ENCODE results near the gene SATB2.

The SATB2 gene

GRCh38 chr2:199465390-199465789 lies 7.7 kb upstream of the SATB2 start:
- DNase-seq, result no peak

DNA sequence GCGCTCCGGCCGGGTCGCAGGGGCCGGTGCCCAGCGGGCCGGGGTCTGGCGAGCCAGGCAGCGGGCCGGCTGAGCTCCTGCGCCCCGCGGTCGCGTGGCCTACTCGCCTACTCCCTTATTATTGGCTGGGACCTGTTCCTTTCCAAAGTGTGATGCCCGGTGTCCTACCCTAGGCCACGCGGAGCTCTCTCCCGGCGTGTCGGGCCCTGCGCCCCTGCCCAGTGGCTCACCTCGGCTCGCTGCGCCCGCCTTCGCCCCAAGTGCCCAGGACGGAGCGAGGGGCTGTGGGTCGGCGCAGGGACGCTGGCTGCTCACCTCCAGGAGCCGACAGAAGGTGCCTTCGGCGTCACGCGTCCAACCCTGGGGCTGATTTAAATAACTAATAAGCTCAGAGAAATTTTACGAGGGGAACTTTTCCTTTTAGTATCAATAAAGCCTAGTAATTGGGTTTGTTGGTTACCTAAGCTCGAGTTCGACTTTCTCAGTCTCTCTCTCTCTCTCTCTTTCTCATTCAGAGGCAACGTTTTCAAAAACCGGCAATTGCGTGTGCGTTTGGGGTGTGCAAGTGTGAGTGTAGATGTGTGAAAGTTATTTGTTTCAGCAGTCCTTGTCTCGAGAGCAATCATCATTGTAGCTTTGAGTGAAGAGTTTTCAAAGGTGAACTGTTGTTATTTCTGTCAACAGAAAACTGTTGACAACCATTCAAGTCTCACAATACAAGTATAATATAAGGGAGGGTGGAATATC lies 7.0 kb upstream of the SATB2 start:
- no peak for DNase-seq

- DNase-seq, result no peak
Observed at GRCh38 chr2:199463708-199464605, 6.2 kb upstream of the SATB2 start.

DNA sequence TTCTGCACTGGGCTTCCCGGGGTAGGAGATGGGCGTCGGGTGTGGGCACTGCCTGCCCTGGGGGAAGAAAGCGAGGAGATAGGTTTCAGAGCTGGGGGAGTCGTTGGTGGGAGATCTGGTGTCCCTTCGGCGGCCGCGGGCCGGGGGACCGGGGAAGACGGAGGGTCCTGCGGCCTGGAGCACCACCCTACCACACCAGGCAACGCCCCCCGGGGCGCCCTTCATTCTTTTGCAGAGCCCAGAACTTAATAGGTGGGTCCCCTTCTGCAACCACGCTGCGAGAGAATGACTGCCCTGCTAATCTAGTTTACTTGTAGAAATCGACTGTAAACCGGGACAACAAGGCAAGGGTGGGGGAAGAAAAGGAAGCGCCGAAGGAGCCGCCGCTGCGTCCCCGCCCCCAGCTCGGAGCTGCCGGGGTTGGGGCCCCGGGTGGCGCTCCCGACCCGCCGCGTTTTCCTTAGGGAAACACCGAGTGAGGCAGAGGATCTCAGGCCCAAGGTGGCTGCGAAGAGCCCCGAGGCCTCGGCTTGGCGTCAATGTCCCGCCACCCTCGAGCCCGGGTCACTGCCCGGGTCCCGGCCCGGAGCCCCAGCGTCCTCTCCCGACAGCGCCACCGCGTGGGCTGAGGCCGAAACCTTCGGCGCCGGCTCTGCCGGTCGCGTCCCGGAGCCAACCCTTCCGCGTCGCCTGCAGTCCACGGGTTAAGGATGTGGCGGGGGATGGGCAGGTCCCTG lies 5.4 kb upstream of the SATB2 start:
- DNase-seq, result peak; percentile 19

DNA sequence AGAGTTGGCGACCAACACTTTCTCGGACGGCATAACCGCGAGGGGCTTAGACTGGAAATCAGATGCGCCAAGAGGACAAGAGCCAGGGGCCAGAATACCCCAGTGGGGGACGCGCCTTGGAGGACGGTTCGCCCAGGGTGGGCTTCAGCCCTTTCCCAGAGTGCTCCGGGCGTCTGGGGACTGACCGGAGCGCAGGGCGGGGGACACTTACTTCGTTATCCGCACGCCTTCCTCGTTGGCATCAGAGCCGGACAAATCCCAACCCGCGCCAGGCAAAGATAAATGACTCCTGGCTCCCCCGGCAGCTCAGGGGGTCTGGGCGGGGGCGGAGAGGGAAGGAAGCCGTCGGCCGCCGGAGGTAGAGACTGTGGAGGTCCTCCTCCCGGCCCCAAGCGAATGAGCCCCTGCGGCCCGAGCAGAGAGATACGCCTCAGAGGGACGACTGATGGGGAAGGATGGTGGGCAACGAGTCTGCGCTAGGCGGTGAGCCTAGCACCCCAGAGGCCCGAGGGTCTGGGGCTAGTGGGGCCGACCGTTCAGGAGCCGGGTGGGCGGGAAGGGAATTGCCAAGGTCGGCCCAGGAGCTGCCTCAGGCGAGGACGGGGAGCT lies 4.7 kb upstream of the SATB2 start:
- no peak for DNase-seq

DNA sequence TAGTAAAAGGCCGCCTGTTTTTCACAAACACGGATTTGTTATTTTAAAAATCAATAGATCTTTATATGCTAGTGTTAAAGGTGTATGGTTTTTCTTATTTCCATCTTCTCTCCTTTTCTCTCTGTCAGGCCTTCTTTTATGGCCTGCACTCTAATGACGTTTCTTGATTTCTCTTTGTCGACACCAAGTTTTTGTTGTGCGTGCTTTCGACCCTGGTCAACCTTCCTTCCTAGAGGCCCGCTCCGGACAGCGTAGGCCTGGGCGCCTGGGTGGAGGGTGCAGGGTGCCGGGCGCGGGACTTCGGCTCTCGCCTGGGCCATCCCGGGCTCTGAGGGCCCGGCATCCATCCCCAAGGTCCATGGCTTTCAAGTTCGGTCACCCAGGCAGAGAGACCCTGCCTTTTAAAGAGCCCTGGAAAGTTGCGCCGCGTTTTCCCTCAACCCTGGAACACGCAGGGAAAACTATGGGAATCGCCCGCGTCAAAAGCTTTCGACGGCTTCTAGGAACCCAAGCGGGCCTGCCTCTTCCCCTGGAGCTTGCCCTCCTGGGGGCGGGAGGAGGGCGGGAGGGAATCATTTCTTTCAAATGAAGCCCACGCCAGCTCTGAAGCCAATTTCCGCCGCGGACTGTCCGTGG lies 4.1 kb upstream of the SATB2 start:
- DNase-seq, result no peak

GRCh38 chr2:199460846-199461710 lies 3.3 kb upstream of the SATB2 start:
- no peak for DNase-seq

- no peak for DNase-seq
Observed at GRCh38 chr2:199460101-199460671, 2.4 kb upstream of the SATB2 start.

- peak; percentile 92 for DNase-seq
Observed at GRCh38 chr2:199459286-199460100, 1.8 kb upstream of the SATB2 start.

GRCh38 chr2:199458806-199459285 lies 1.1 kb upstream of the SATB2 start:
- DNase-seq, result peak; percentile 44

GRCh38 chr2:199458009-199458805 lies 468 bp upstream of the SATB2 start:
- DNase-seq, result no peak

DNA sequence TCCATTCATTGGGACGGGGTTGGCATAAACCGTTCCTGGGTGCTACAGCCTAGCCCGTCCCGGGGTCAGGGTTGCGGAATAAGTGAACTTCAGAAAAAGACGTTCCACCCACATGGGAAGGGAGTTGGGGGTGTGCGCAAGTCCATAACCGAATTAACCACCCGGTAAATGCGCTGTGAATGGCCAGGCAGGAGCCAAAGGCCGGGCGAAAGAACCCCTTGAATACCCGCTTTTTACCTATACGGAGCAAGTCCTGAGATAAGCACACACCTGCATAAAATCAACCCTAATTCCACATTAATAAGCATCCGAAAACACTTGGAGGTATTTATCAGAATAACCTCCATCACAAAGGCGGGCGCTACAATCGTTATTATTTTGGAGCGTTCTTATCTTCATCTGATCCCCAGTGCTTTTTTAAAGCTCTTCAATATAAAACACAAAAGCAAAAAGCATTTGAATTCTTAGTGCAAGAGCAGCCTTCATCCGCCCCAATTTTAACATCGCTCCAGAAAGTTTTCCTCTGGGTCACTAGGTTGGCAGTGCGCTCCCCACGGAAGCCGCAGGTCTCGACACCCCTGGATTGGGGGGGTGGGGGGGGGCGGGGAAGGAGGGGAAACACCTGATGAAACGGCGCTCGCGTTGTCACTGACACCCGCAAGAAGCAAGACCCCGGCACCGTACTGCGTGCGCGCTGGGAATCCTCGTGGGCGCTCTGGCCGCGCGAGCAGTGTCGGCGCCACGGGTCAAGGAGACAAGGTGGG lies 1.2 kb downstream of the SATB2 start:
- DNase-seq, result no peak

DNA sequence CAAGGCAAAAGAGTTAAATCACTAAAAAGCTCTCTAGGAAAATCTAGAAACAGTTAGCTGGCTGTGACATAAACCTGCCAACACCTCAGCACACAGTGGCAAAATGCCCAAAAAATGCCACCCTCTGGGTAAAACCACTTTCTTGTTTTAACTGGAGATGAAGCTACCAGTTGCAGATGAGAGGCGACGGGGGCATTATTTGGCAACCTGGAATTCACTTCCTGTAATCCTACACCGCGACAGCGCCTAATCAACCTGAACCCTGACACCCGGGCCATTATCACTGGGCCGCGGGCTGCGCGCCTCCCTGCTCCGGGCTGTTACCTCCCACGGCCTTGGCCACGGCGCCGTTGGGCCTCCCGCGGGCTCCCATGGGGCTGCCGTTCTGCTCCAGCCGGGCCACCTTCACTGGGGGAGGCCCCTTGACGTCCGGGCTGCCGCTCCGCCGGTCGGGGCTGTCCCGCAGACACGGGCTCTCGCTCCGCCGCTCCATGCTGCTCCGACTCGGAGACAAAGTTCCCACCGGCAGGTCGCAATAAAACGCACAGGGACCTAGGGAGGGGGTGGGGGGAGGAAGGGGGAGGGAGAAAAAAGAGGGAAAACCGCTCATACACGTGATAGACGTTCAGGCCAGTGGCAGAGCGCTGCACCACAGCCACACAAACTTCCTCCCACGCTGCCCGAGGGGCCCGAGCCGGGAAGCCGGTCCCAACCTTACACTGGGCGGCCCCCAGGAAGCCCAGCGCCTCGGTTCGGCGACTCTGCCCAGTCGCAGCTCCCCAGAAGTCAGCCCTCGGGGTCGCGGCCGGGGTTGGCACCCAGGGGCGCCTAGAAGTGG lies 2.0 kb downstream of the SATB2 start:
- peak; percentile 43 for DNase-seq

- no peak for DNase-seq
Observed at GRCh38 chr2:199455210-199455544, 2.6 kb downstream of the SATB2 start.

DNA sequence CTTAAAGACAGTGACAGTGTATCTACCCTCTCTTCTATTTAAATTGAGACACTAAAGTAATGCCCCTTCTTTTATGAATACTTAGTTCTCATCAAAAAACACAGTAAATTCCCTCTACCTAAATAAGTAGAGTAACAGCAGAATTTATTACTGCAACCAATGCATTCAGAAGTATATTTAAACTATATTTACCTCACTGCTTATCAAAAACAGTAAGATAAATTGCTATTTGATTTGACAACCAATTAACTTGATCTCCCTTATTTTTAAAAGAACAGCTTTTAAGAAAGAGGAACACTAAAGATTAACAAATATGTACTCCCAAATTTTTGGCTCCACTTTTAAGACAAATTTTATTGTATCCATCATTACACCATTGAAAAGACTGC lies 4.8 kb downstream of the SATB2 start:
- no peak for DNase-seq

DNA sequence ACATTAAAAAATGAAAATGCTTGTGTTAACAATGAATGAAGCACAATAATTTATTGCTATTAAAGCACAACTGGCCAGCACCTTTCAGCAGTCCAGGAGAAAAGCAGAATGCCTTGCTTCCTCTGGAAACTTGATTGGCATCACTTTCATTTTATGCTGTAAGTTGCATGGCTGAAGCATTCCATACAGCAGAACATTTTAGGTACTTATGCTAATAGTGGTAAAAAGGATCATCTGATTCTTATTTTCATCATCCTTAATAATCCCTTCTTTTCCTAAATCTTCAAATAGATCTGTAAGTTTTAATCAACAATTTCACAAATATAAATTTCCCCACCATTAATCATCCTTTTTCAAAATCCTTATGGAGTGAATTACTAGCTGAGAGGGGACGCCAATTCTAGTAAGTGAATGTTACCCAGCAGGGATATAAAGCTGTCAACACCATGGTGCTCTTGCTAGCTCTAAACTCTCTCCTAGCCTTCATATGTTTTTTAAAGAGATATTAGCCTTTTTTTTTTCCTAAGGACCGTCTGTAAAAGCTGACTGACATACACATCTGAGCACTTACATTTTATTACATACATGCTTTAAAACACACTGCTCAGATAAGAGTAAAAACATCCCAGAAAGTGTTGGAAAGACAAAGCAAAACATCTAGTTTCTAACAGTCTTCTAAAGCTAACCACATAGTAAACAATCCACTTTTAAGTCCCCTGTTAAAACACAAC lies 5.3 kb downstream of the SATB2 start:
- DNase-seq, result no peak

DNA sequence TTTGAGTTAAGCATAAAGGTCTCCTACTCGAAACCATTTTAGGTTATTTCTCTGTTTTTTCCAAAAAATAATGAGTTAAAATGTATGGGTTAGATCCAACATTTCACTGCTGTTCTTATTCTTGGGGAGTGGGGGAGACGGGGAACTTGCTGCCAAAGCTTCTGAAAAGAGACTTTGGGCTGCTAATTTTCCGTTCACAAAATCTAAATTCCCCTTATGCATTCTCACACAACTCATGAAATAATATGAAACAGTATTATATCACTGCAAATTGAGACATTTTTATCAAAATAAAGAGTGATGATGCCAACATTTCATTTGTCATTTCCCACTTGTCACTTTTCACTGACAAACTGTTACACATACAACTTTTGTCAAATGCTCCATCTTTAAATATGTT lies 7.8 kb downstream of the SATB2 start:
- no peak for DNase-seq
